ENCODE results near the gene CNIH3. TPM values are rescaled to one million over a fixed set of nuclear protein-coding genes. Genes with fewer than 3 reads are reported as not detected.

The CNIH3 gene
- total and polyA plus RNA-seq, 2 of the 4 experiments (the other 2 are of a cell fraction), result 2.0 to 2.9 TPM

- no peak overlapping the region for H4K91ac ChIP-seq (ENCODE audit: insufficient read depth, low read depth, low read length)
- no peak overlapping the region for H2BK5ac ChIP-seq (ENCODE audit: low read depth, low read length, poor library complexity, severe bottlenecking)
- no peak for DNase-seq
- no peak overlapping the region for H2BK20ac ChIP-seq (ENCODE audit: low read depth, low read length)
- BruUV-seq (replicated peaks), result no TSS peak
- intact Hi-C loops (cut with micrococcal nuclease) (no loop called here), dilution Hi-C loops (cut with HindIII; ENCODE audit: low sequenced_read_pairs, unreplicated experiment) (no loop called here), in situ Hi-C loops (cut with MboI; ENCODE audit: low sequenced_read_pairs) (no loop called here)
- 0 out of 4 replicates have a peak, but pooled peaks cover 0 to 2% of the 10 kb centered on the region in 2 experiments for H3K79me1 ChIP-seq (ENCODE audit: low read depth in 1 of 2, low read length in 2 of 2)
- no peaks in the 10 kb centered on the region for H4K20me1 ChIP-seq (ENCODE audit: insufficient read depth, low read length)
- no peak overlapping the region for H3K14ac ChIP-seq (replicated peaks; ENCODE audit: low read depth, low read length)
- no peak overlapping the region for H4K5ac ChIP-seq (ENCODE audit: low read depth, low read length)
- H3K23ac ChIP-seq (ENCODE audit: low read depth, low read length), result no peak overlapping the region
- H3K18ac ChIP-seq (ENCODE audit: low read depth, low read length), result no peak overlapping the region
- H3K9me3 ChIP-seq (ENCODE audit: control insufficient read depth, insufficient read depth, low read length), result no peaks in the 10 kb centered on the region
- no peak overlapping the region for H2AFZ ChIP-seq (replicated peaks; ENCODE audit: low read length, poor library complexity)
- H3K56ac ChIP-seq (ENCODE audit: extremely low read depth, insufficient read depth, low read length), result no peak overlapping the region
- H3K4ac ChIP-seq (ENCODE audit: low read depth, low read length), result no peak overlapping the region
- no peak overlapping the region for H3K27ac ChIP-seq (ENCODE audit: insufficient read depth, low read length)
- H2AK9ac ChIP-seq (replicated peaks; ENCODE audit: low read depth, low read length, poor library complexity), result no peak overlapping the region
- no peak overlapping the region for H2BK15ac ChIP-seq (ENCODE audit: low read depth, low read length)
- 60% methylated on average over 1 of the region's 5 CpGs; no CpG with 5 or more reads in 1 of the 2 experiments for WGBS, 2 experiments (ENCODE audit: extremely low coverage in 2 of 2, insufficient read length in 1 of 2)
- no peaks in the 10 kb centered on the region for H3K36me3 ChIP-seq (ENCODE audit: control insufficient read depth, insufficient read depth, low read length)
- no peak overlapping the region for H2BK120ac ChIP-seq (ENCODE audit: low read depth, low read length)
- H4K8ac ChIP-seq (ENCODE audit: low read depth in 2 of 2, low read length in 2 of 2), result no peak overlapping the region
- CTCF ChIA-PET, result interaction anchor here (0.8 kb wide), 1 partner anchor 24 kb away, joined by 3 read pairs; no protein-coding TSS in a partner anchor
- no peak overlapping the region for H3K9ac ChIP-seq (ENCODE audit: low read depth, low read length)
- H3K27me3 ChIP-seq (ENCODE audit: control insufficient read depth, insufficient read depth, low read length), result no peaks in the 10 kb centered on the region; the same call in 1 of the 2 replicates
- H3K4me2 ChIP-seq (ENCODE audit: low read depth, low read length), result no peak overlapping the region
- ATAC-seq (ENCODE audit: low read depth), result no peak
- TF ChIP-seq CTCF (conservative IDR thresholded peaks at IDR 0.05; ENCODE audit: low read depth, low read length) (no peak), RCOR1 (IDR thresholded peaks at IDR 0.05; ENCODE audit: insufficient replicate concordance, low read length) (no peak), MAZ (IDR thresholded peaks at IDR 0.05; ENCODE audit: borderline replicate concordance, low read depth, low read length) (no peak), MXI1 (IDR thresholded peaks at IDR 0.05; ENCODE audit: borderline replicate concordance, low read depth, low read length) (no peak), POLR2A (IDR thresholded peaks at IDR 0.05; ENCODE audit: low read depth, low read length) (no peak), FOS (IDR thresholded peaks at IDR 0.05; ENCODE audit: low read depth, low read length) (no peak), USF2 (IDR thresholded peaks at IDR 0.05; ENCODE audit: low read depth, low read length) (no peak), CEBPB (IDR thresholded peaks at IDR 0.05; ENCODE audit: low read depth, low read length) (no peak), SMC3 (IDR thresholded peaks at IDR 0.05; ENCODE audit: low read depth, low read length) (no peak), BHLHE40 (IDR thresholded peaks at IDR 0.05; ENCODE audit: low read depth, low read length) (no peak)
- TF ChIP-seq, protein P1, sequence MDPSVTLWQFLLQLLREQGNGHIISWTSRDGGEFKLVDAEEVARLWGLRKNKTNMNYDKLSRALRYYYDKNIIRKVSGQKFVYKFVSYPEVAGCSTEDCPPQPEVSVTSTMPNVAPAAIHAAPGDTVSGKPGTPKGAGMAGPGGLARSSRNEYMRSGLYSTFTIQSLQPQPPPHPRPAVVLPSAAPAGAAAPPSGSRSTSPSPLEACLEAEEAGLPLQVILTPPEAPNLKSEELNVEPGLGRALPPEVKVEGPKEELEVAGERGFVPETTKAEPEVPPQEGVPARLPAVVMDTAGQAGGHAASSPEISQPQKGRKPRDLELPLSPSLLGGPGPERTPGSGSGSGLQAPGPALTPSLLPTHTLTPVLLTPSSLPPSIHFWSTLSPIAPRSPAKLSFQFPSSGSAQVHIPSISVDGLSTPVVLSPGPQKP (IDR thresholded peaks at IDR 0.05; ENCODE audit: borderline replicate concordance, low read depth, low read length), result no peak
- no peaks in the 10 kb centered on the region for H3K4me1 ChIP-seq (ENCODE audit: control insufficient read depth, insufficient read depth, low read length)
- no peaks in the 10 kb centered on the region for H3K9me1 ChIP-seq (ENCODE audit: insufficient read depth, low read length)
- H3K4me3 ChIP-seq (ENCODE audit: insufficient read depth, low read depth, low read length), result no peak overlapping the region
- POLR2A ChIA-PET (ENCODE audit: unreplicated experiment), result no interaction called here
- H2AK5ac ChIP-seq (ENCODE audit: low read depth, low read length), result no peak overlapping the region
Measured at GRCh38 chr1:224676551-224676950, 60.4 kb downstream of the CNIH3 start.

All from IMR-90 (cell line).